Measurements from ENCODE around the gene CLMN.
A peak's percentile ranks its signal among the peaks of the same experiment; 100 is the strongest.

The CLMN gene

GRCh38 chr14:95341564-95341963 is 21.9 kb upstream of the CLMN start:
- DNase-seq: no peak

GRCh38 chr14:95341115-95341514 is 21.4 kb upstream of the CLMN start:
- DNase-seq: no peak

- DNase-seq: no peak
Observed at GRCh38 chr14:95340201-95340697, 20.5 kb upstream of the CLMN start.

- no peak for DNase-seq
Observed at GRCh38 chr14:95339301-95339865, 19.7 kb upstream of the CLMN start.

- no peak for DNase-seq
Observed at GRCh38 chr14:95338436-95338835, 18.7 kb upstream of the CLMN start.

GRCh38 chr14:95337041-95337595 is 17.4 kb upstream of the CLMN start:
- no peak for DNase-seq

- DNase-seq: no peak
Observed at GRCh38 chr14:95336192-95336760, 16.6 kb upstream of the CLMN start.

- DNase-seq: no peak
Observed at GRCh38 chr14:95335071-95335470, 15.4 kb upstream of the CLMN start.

GRCh38 chr14:95334044-95334443 is 14.3 kb upstream of the CLMN start:
- DNase-seq: no peak

GRCh38 chr14:95332641-95333040 is 12.9 kb upstream of the CLMN start:
- no peak for DNase-seq

- no peak for DNase-seq
Observed at GRCh38 chr14:95331708-95332408, 12.2 kb upstream of the CLMN start.

GRCh38 chr14:95330591-95331370 is 11.1 kb upstream of the CLMN start:
- no peak for DNase-seq

GRCh38 chr14:95329941-95330340 is 10.2 kb upstream of the CLMN start:
- no peak for DNase-seq

- DNase-seq: no peak
Observed at GRCh38 chr14:95328729-95329503, 9.2 kb upstream of the CLMN start.

GRCh38 chr14:95327558-95328374 is 8.1 kb upstream of the CLMN start:
- peak in 1 of 2 donors; percentile 54 for DNase-seq

- DNase-seq: peak in 1 of 2 donors; percentile 6
Observed at GRCh38 chr14:95326987-95327386, 7.3 kb upstream of the CLMN start.

- DNase-seq: no peak
Observed at GRCh38 chr14:95323917-95324316, 4.2 kb upstream of the CLMN start.

GRCh38 chr14:95323361-95323760 is 3.7 kb upstream of the CLMN start:
- DNase-seq: no peak

- no peak for DNase-seq
Observed at GRCh38 chr14:95322651-95323050, 2.9 kb upstream of the CLMN start.

GRCh38 chr14:95321693-95322455 is 2.2 kb upstream of the CLMN start:
- no peak for DNase-seq

Data from CD4-positive, alpha-beta T cell treated with Interferon alpha-2 for 1 hour (primary cell).